ENCODE data around the gene NECTIN2.

The NECTIN2 gene

GRCh38 chr19:44869733-44870470, 23.8 kb downstream of the NECTIN2 start (continued):
- TF ChIP-seq POU6F1 (CRISPR knock-in tag; IDR thresholded peaks at IDR 0.05; ENCODE audit: borderline replicate concordance, low read depth) (no peak), ZNF8 (CRISPR knock-in tag; IDR thresholded peaks at IDR 0.05) (no peak), BACH2 (CRISPR knock-in tag; IDR thresholded peaks at IDR 0.05; ENCODE audit: borderline replicate concordance) (no peak), ARNTL (CRISPR knock-in tag; IDR thresholded peaks at IDR 0.05; ENCODE audit: borderline replicate concordance, low read depth) (no peak), SNAI2 (CRISPR knock-in tag; IDR thresholded peaks at IDR 0.05) (no peak)

GRCh38 chr19:44871809-44872208, 25.7 kb downstream of the NECTIN2 start:
- ATAC-seq, result no peak
- TF ChIP-seq TSHZ2 (CRISPR knock-in tag; IDR thresholded peaks at IDR 0.05) (no peak), OSR1 (CRISPR knock-in tag; IDR thresholded peaks at IDR 0.05) (no peak), ZNF565 (CRISPR knock-in tag; conservative IDR thresholded peaks at IDR 0.05; ENCODE audit: low read depth) (no peak), ZNF70 (CRISPR knock-in tag; IDR thresholded peaks at IDR 0.05) (no peak), ZNF8 (CRISPR knock-in tag; IDR thresholded peaks at IDR 0.05) (no peak), TCF4 (CRISPR knock-in tag; IDR thresholded peaks at IDR 0.05; ENCODE audit: borderline replicate concordance) (no peak), ESRRG (CRISPR knock-in tag; IDR thresholded peaks at IDR 0.05) (no peak), ZC3H10 (CRISPR knock-in tag; IDR thresholded peaks at IDR 0.05) (no peak)

GRCh38 chr19:44872661-44873060, 26.6 kb downstream of the NECTIN2 start:
- ATAC-seq, result no peak
- TF ChIP-seq ARNTL (CRISPR knock-in tag; IDR thresholded peaks at IDR 0.05; ENCODE audit: borderline replicate concordance, low read depth) (no peak), RARB (CRISPR knock-in tag; IDR thresholded peaks at IDR 0.05) (no peak), CREB5 (CRISPR knock-in tag; IDR thresholded peaks at IDR 0.05; ENCODE audit: low read depth) (no peak), TSHZ2 (CRISPR knock-in tag; IDR thresholded peaks at IDR 0.05) (no peak), BACH2 (CRISPR knock-in tag; IDR thresholded peaks at IDR 0.05; ENCODE audit: borderline replicate concordance) (no peak), ZFP30 (CRISPR knock-in tag; IDR thresholded peaks at IDR 0.05) (no peak), CSDC2 (CRISPR knock-in tag; IDR thresholded peaks at IDR 0.05) (no peak), PPARA (CRISPR knock-in tag; IDR thresholded peaks at IDR 0.05; ENCODE audit: borderline replicate concordance) (no peak), TOX (CRISPR knock-in tag; IDR thresholded peaks at IDR 0.05; ENCODE audit: borderline replicate concordance) (no peak), OSR1 (CRISPR knock-in tag; IDR thresholded peaks at IDR 0.05) (no peak), ESRRG (CRISPR knock-in tag; IDR thresholded peaks at IDR 0.05) (no peak)

- no peak for ATAC-seq
- TF ChIP-seq ZFP3 (CRISPR knock-in tag; IDR thresholded peaks at IDR 0.05), result no peak
- TF ChIP-seq CREB5 (CRISPR knock-in tag; IDR thresholded peaks at IDR 0.05; ENCODE audit: low read depth), result no peak
Observed at GRCh38 chr19:44874317-44874716, 28.2 kb downstream of the NECTIN2 start.

Measured in SK-N-SH treated with all-trans-retinoic acid at 6 μM for 48 hours (cell line).